Anterior cingulate cortex (tissue), 58 donors: ENCODE data around the gene TRERF1.

ENCODE experiments used
- DNase-seq, 58 donors: peaks; one replicate each; lab custom pipeline; 2025; lab: John Stamatoyannopoulos, UW

The TRERF1 gene

DNA sequence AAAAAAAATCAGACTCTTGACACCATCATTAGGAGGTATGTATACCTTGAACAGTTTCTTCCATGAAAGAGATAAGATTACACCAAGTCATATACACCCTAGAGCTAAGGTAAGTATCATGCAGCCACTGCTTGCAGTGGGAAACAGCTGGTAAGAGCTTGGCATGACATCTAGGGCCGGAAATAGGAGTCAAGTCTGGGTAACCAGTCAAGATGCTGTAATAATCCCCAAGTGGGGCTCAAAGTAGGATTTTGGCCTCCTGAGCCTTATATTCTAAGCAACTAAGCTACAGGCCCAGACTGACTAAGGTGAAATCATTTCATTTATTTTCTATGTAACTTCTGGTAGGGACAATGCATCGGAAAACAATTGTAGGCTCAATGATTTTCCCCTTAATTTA is 23.9 kb downstream of the TRERF1 start:
- DNase-seq, result no peak

DNA sequence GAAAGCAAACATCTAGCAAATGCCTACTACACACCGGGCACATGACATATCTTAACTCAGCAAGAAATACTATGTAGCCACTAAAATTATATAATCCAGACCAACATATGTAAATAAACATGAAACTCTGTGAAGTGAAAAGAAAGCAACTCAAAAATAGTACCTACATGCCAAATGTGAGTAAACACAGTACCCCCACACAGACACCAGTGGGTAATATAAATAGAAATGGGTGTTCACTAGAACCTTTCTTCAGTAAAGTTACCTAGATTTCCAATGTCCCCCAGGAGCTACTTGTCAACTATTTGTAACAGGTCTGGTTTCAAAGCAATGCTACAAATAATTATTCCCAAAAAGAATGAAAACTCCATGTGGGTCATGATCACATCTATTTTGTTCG is 25.5 kb downstream of the TRERF1 start:
- no peak for DNase-seq

DNA sequence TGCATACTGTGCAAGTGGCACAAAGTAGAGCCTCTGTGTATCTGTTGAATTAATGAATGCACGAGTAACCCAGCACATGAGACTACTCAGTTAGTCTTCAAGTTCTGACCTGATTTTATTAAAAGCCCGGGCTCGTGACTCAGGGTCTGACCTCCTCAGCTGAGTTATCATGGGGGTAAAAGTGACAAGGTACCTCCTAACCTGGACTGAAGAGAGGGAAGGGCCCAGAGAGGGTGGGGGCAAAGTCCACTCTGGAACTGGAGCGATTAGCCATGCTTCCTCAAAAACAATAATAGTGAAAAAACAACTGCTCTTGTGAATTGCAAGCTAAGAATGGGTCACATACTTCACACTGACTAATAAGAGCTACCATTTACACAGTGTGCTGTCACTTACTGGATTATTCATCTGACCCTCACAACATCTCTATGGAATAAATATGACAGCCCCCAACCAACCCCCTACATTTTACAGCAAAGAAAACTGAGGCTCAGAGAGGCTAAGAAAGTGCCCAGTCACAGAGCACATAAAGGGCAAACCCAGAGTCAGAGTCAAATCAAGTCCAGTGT is 26.7 kb downstream of the TRERF1 start:
- no peak for DNase-seq

DNA sequence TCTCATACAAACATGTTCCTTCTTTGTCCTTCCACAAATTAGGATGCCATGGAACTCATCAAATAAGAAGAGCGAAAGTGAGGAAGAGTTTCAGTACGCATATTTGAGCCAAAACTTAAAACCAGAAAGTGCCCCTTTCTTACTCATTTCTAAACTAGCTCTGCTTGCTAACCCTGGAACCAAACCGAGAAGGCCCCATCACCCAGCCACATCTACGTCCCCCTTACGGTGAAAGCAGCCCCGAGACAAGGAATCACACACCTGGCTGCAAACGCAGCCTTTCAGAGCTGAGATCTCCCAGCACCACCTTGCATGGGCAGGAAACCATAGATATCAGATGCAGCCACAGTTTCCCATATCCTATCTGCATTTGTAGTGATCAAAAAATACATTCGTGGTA is 28.5 kb downstream of the TRERF1 start:
- DNase-seq, result no peak

DNA sequence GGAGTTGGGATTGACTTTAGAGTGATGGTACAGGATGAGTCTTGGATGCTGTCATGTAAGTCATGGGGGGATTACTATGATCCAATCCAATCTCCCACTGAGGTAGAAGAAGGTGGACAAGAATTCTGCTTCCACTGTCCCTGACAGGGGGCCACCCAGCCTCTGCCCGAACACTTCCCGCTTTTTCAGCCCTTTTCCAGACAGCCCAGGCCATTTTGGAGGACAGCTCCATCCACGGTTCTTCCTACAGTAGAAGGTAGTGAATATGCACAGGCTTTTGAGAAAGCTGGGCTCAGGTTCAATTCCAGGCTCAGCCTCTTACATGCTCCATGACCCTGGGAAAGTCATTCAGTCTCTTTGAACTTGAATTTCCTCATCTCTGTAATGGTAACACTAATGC is 31.0 kb downstream of the TRERF1 start:
- no peak for DNase-seq

DNA sequence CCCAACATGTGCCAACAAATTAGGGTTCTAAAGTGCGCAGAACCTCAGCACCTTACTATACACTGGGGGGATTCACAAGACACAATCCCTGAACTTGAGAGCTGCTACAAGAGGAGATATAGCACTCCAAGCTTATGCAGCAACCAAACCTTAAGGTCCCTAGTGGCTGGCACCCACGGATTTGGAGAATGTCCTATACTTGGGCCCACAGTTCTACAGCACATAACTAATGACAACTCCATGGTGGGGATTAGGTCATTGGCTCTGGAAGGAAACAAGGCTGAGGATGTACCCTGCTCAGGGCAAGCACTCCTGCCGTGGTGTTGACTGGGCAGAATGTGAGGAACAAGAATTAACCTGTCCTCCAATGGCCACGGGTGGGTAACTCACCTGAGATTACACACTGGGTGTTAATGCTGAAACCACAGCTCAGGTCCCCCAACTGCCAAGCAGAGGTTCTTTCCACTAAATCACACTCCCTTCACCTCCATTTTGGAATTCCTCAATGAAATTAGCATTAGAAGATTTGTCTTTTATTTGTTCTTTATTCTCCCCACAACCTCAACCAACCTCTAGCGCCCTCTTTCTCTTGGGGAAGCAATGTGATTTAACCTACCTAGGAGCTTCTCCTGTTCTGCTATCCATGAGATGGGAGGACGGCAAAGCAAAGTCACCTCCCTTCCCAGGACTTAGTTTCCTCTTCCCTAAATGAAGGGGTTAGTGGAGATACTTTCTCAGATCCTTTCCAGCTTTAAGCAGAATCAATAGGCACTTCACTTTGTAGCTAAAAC is 32.0 kb downstream of the TRERF1 start:
- no peak for DNase-seq

DNA sequence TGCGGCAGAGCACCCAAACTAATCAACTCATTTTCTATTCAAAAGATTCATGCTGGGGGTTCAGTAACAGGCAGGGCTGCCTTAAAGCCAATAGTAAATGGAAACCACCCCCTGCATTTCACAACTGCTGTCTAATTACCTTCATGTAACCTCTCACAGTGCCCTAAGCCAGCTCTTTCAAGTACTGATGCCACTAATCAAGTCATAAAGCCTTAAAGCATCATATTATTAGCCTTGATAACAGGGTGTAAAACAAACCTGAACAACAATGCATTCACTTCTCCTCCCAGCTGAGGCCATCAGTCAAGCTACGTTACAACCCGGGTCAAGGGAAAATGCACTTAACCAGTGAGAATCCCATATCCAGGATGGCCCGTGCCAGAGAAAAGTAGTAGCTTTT is 33.0 kb downstream of the TRERF1 start:
- no peak for DNase-seq

DNA sequence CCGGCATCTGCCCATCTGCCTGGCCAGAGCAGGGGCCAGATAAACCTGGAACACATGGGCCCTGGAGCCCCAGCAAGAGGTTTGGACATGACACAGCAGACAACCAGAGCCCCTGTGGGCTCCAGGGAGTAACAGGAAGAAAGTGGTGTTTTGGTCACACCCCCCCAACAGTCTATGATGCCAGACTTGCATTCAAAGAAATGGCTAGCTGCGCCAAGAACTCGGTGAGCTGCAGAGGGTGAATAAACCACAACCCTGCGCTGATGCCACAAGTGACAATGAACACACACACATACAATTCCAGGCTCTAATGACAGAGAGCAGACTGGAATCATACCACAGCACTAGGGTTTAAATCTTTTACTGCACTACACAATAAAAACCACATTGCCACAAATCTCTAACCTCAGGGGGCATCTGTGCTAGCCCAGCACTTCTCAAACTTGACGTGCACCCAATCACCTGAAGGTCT is 34.0 kb downstream of the TRERF1 start:
- peak in 1 of 58 donors; percentile 14 for DNase-seq

DNA sequence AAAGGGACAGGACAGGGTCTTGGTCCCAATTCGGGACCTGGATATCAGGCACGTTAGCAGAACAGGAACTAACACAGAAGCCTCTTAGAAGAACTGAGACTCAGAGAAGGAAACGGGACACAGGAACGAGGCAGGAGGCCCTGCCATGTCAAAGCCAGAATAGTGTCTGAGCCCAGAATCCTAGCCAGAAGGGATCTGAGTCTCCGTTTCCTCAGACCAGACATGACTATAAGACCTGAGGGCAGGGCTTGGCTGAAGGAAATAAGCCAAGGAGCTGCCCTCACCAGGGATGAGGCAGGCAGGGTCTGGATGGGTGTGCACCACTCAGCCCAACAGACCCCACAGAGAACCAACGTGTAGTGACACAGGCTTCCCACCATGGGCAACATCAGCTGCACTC is 40.3 kb downstream of the TRERF1 start:
- no peak for DNase-seq

DNA sequence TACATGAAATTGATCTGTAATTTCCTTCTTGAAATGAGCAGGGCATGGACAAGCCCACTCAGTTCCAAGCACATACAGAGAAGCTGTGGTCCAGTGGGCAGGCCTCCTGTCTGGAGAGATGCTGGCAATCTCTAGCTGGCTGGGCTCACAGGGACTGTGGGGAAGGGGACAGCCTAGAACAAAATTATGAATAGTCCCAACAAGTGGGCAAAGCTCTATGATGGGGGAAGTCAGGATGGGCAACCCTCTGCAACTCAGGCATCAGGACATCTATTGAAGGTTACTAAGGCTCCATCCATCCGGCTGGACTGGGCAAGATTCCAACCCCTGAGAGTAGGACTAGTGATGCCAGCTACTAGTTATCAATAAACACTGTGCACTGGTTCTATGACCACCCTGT is 40.9 kb downstream of the TRERF1 start:
- no peak for DNase-seq

DNA sequence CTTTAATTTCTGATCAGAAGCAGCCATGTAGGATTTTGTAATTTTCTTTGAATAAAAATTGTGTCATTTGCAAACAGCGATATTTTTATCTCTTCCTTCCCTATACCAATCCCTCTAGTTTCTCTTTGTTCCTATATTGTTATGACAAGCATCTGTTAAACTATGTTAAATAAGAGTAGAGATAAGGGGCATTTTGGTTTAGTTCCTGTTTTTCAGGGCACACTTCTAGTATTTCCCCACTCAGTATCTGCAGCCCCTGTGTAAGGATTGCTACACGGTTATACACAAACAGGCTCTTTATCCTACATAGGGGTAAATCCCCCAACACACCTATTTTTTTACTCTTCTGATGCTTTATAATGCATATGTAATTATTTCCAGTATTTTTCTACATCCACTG is 42.1 kb downstream of the TRERF1 start:
- no peak for DNase-seq

DNA sequence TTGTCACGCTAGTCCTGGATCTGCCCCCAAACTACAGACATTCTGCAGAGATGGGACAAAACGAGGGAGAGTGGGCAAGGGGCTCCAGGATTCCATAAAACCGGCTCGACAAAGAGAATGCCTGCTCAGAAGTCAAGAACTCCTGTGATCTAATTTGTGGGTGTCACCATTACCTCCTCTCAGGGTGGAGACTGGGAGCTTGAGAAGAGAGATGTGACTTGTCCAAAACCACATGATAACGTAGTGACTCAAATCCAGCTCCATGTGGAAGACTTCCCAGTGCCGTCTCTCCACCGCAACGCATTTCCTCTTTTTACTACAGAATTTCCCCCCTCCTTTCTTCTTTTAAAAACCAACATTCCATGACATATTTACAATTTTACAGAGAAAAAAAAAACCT is 44.3 kb downstream of the TRERF1 start:
- DNase-seq, result no peak

DNA sequence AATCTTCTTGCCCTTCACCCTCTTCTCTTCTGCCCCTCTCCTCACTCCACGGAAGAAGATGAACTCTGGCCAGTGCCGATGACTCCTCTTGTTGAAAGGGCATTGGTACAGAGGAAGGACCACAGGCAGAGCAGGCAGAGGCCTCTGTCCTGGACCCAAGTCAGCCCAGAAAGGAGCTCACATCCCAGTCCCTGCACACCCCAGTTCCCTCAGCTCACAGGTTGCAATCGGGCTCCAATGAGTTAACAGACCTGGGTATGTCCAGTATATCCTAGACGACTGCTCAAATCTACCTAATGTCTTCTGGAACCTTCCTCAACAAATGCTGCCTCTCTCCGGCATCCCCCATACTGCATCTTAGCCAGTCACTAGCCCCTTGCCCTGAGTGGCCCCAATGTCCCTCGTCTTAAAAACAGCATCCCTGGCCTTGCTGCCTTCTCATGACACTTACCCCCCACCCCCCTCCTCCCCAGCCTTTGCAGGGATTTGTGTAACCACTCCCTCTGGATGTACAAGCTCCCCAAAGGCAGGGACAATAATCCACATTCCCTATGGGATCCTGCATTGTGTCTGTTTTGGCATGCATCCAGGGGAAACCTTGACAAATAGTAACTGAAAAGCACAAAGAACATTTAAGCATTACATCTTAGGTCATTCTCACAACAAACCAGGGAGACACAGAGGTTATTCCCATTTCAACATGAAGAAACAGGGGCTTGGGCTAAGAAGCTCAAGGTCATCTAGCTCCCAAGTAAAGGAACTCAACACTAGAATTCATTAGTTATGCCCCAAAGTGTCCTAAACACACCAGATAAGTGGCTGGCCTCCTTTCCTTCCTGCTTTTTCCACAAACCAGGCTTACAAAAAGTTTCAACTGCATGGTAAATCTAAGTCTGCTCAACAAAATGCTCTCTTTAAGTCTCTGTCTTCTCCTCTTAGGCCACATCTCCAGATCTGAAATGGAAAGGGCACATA is 45.1 kb downstream of the TRERF1 start:
- DNase-seq, result no peak

DNA sequence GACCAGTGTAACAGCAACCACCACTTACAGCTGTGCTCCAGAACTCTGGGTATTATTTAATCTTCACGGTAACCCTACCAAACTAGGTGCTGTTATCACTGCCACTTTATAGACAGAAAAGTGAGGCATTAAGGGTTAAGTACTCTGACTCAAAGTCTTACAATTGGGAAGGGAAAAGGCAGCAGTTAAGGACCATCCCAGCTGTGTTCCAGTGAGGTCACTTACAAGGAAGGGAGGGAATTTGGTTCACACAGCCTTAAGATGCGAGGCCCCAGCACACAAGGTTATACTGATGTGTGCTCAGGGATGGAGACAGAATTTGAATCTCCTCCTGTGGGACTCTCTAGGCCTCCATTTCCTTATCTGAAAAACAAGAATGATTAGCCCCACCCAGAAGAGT is 46.7 kb downstream of the TRERF1 start:
- DNase-seq, result no peak

DNA sequence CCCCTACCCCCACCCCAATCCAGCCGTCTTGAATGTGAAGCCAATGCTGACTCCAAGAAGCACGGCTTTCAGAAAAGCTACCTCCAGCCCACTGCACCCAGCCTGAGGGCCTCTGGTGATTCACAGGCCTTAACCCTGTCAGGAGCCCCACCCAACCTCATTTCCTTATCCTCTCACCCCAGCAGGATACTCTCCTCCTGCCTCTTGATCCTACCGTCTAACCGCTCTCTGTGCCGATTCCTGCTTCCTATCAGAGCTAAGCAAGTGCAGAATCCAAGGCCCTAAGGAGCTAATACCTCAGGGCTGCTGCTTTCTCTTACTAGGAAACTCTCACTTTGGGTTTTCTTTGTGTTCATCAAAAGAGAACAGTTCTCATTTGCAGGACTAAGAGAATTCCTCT is 47.2 kb downstream of the TRERF1 start:
- no peak for DNase-seq

DNA sequence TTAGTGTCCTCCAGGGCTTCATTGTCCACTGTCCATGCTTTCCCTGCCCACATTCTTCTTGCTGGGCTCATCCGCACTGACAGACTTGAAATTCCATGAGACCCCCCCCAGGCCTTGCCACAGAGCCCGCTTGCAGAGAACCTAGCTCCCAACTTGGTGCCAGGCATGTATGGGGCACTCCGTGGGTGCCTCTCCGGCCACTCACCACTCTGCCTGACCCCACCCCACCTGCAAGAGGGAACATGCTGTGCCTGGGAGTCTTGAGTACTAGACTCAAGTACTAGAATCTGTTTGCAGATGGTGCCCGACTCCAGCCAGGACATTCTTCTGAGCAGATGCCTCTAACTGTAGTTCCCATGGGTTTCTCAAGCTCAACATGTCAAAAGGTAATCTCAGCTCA is 47.9 kb downstream of the TRERF1 start:
- DNase-seq, result no peak

DNA sequence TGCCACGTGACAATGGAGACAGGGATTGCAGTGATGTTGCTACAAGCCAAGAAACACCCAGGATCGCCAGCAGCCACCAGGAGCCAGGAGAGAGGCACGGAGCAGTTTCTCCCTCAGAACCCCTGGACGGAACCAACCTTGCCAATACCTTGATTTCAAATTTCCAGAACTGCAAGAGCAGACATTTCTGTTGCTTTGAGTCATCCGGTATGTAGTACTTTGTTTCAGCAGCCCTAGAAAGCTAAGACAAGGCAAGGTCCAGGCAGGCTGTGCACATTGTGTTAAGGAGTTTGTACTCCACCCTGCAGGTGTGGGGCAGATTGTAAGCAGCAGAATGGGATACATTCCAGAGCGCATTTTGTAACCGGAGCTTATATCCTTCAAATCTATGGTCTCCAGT is 48.3 kb downstream of the TRERF1 start:
- DNase-seq, result no peak

DNA sequence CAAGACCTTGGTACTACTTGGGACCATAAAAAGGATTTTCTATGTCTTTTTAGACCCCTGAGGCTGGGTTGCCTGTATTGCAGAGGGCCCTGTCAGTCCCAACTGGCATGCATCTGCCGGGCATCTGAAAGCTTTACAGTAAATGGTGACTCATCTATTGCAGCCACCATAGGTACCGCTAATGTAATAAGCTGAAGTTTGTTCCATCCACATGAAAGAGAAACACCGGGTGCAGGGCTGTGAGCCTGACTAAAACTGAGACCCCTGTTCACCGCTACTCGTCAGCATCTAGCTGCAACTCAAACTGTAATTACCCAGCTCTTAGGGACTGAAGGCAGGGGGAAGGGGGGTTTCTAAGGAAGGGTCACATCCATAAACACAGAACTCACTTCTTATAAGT is 49.5 kb downstream of the TRERF1 start:
- no peak for DNase-seq

DNA sequence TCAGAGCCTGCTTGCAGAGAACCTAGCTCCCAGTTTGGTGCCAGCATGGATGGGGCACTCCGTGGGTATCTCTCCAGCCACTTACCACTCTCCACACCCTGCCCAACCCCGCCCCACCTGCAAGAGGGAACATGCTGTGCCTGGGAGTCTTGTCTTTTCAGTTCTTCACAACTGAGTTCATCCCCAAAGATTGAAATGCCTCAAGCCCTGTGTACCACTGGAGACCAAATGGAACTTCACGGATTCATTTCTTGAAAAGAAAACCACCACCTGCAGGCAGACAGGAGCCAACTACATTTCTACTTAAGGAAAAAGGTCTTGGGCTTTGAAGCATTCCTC is 50.1 kb downstream of the TRERF1 start:
- DNase-seq, result no peak

DNA sequence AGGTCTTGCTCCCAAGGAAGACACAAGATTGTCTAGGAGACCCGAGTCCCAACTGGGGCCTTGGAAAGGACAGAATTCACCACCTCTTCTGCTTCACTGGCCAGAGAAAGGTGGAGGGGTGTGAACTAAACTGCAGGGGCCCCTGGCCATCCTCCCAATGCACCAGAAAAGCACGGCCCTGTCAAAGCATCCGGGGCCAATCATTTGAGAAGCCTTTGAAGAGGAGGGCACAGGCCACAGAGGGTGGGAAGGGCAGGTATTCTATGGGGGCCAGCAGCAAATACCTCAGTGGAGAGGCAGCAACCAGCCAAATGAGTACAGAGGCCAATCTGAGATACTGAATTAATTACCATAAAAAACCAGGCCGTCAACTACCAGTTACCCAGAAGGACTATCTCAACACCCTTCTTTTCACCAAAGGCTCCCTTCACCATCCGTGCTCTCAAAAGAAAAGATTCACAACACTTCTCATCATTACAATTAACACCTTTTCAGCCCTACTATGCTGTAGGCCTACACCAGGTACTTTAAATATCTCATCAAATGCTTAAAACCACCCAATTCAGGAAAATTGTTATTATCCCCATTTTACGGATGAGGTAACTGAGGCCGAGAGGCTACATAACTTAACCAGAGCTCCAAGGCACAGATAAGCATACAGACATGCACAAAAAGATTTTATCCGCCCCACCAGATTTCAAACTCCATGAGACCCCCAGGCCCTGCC is 50.7 kb downstream of the TRERF1 start:
- no peak for DNase-seq
